Stomach (tissue), 9 donors: ENCODE results near the gene RPL7A. TPM values are rescaled to one million over a fixed set of nuclear protein-coding genes. Genes with fewer than 3 reads are reported as not detected.
A peak's percentile ranks its signal among the peaks of the same experiment; 100 is the strongest.
"Not testable (repeated sequence)": the region's sequence is repeated elsewhere in the genome, so short reads cannot be mapped to it uniquely, and the experiment has no call there.

Source experiments
- DNase-seq, 2 donors: peaks; one replicate each; pipeline versions ENCODE4 v3.0.0 to v3.0.0-alpha.2; 2013 to 2019
- H3K27ac ChIP-seq, 5 donors: fragments of 200-600 bp in 4 of 5; sonication (generic) in 4 of 5; one replicate each; pipeline ENCODE4 v1.5.1; 2013 to 2019; ENCODE audit warnings: mild to moderate bottlenecking in 1 of 5, moderate library complexity in 1 of 5
- H3K27me3 ChIP-seq, 3 donors: fragments of 200-600 bp; sonication (generic); one replicate each; pipeline ENCODE4 v1.5.1; 2017 to 2019; ENCODE audit warnings: mixed run types in 1 of 3
- H3K36me3 ChIP-seq, 4 donors: fragments of 200-600 bp; sonication (generic); 1 replicate in 3 of 4; 2 replicates in 1 of 4; pipeline ENCODE4 v1.5.1; 2016 to 2019
- H3K4me1 ChIP-seq, 4 donors: fragments of 200-600 bp; sonication (generic); one replicate each; pipeline ENCODE4 v1.5.1; 2016 to 2019
- H3K4me3 ChIP-seq, 4 donors: fragments of 200-600 bp; sonication (generic) in 3 of 4; one replicate each; pipeline ENCODE4 v1.5.1; 2016 to 2019; ENCODE audit warnings: mild to moderate bottlenecking in 1 of 4
- H3K9me3 ChIP-seq, 4 donors: fragments of 200-600 bp; sonication (generic); one replicate each; pipeline ENCODE4 v1.5.1; 2016 to 2019
- EP300 ChIP-seq: sonication (generic); formaldehyde crosslinking; IDR thresholded peaks from one replicate; pipeline ENCODE4 v1.6.1; 2017; ENCODE audit warnings: antibody characterized with exemption
- POLR2A ChIP-seq, 4 donors: fragments of 450-650 bp; IDR thresholded peaks; one replicate each; pipeline ENCODE4 v1.6.1; 2016; ENCODE audit warnings: antibody characterized with exemption in 4 of 4, control low read depth in 2 of 4, mild to moderate bottlenecking in 1 of 4, moderate library complexity in 1 of 4
- POLR2AphosphoS5 ChIP-seq, 3 donors: sonication (generic); formaldehyde crosslinking; IDR thresholded peaks; one replicate each; pipeline ENCODE4 v1.6.1; 2016; ENCODE audit warnings: antibody characterized with exemption in 3 of 3
- WGBS, 5 donors: extraction: QIAGEN DNeasy Blood & Tissue Kit in 3 of 5; methylation state at CpG; one replicate each; pipeline versions ENCODE4 v1.1.5 to v1.1.7; 2013 to 2018; 5-methylcytosine and 5-hydroxymethylcytosine counted together
- intact Hi-C: fragments of 100-400 bp; cut with DNase I; formaldehyde crosslinking; loops from one replicate; pipeline ENCODE4 v1.15.1; 2023; ENCODE audit warnings: low total_unique reads
- polyA plus RNA-seq, 3 donors: library from polyadenylated mRNA; stranded (reverse); fragments of 200-250 nt; gene quantifications; one replicate each; pipeline ENCODE4 v1.2.3, GENCODE V29; 2013
- total RNA-seq, 5 donors: library from RNA; depleted of rRNA; stranded (reverse); fragments of >200 nt; gene quantifications; one replicate each; pipeline versions ENCODE4 v1.1.0 to v1.2.3, GENCODE V29; 2014 to 2016
- TF ChIP-seq, protein P1 (sequence below), 7 experiments: fragments of 450-650 bp in 4 of 7; fragments of 200-600 bp in 3 of 7; sonication (generic) in 3 of 7; IDR thresholded peaks; one replicate each; pipeline ENCODE4 v1.5.1; 2016 to 2019; ENCODE audit warnings: antibody characterized with exemption in 7 of 7, control low read depth in 2 of 7, mild to moderate bottlenecking in 1 of 7
- donor health status: healthy with polysubstance abuse.
- donor health status: Bipolar disorder and iron deficiency.
- donor health status: healthy.

The RPL7A gene
- total and polyA plus RNA-seq, 8 donors = 809 to 4,243 (median 1,432) TPM

DNA sequence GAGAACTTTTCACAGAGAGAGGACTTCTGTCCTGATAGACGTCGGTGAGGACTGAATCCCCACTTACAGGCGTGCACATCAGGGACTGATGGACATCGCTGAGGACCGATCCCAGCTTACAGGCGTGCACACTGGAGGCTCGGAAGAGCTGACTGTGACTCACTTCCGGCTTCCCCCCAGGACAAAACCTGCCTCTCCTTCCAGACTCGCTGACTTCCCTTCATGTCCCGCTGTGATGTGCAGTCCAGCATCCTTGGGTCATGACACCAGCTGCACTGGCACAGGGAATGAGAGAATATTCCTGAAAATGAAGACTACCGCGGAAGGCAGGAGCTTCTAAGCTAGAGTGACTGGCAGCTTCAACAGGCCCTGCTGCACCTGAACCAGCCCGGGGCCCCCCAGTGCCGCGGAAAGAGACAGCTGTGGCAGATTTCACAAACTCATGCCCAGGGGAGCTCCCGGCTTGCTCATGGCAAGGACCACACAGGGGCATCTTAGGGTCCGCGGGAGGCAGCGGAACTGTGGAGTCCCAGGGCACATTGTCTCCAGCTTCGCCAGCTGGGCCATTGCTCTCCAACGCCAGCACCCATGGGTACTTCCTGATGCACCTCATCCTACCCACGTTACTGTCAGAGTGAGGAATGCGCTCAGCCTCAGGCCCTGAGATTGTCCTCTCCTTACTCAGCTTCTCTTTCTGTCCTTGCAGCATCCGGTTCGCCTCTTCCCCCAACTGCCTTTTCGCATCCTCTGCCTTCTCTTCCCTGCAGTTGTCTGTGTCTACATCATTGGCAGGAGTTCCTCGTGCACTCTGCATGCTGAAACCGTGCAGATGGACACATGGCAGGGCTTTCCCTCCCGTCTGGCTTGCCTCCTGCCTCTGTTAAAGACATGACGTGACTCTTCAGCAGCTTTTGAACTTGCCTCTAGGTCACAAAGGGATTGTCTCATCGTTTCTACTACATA lies 41.5 kb upstream of the RPL7A start:
- Histone ChIP-seq H3K36me3 (no peaks in the 10 kb centered on the region), H3K4me1 (no peaks in the 10 kb centered on the region), H3K9me3 (no peaks in the 10 kb centered on the region), H3K4me3 (no peak overlapping the region), H3K27ac (no peak overlapping the region), H3K27me3 (peaks cover 0 to 42% (median 0%) of the 10 kb centered on the region in 3 donors)
- TF ChIP-seq EP300 (no peak), POLR2A (IDR thresholded peaks at IDR 0.05) (no peak), POLR2AphosphoS5 (IDR thresholded peaks at IDR 0.05) (no peak)
- TF ChIP-seq, protein P1, sequence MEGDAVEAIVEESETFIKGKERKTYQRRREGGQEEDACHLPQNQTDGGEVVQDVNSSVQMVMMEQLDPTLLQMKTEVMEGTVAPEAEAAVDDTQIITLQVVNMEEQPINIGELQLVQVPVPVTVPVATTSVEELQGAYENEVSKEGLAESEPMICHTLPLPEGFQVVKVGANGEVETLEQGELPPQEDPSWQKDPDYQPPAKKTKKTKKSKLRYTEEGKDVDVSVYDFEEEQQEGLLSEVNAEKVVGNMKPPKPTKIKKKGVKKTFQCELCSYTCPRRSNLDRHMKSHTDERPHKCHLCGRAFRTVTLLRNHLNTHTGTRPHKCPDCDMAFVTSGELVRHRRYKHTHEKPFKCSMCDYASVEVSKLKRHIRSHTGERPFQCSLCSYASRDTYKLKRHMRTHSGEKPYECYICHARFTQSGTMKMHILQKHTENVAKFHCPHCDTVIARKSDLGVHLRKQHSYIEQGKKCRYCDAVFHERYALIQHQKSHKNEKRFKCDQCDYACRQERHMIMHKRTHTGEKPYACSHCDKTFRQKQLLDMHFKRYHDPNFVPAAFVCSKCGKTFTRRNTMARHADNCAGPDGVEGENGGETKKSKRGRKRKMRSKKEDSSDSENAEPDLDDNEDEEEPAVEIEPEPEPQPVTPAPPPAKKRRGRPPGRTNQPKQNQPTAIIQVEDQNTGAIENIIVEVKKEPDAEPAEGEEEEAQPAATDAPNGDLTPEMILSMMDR (IDR thresholded peaks at IDR 0.05) = no peak
- WGBS, 5 donors = 71 to 79% (median 78%) methylated on average over 29 to 31 of the region's 31 CpGs
- intact Hi-C loops = no loop called here
- DNase-seq = peak in 1 of 2 donors; percentile 31

DNA sequence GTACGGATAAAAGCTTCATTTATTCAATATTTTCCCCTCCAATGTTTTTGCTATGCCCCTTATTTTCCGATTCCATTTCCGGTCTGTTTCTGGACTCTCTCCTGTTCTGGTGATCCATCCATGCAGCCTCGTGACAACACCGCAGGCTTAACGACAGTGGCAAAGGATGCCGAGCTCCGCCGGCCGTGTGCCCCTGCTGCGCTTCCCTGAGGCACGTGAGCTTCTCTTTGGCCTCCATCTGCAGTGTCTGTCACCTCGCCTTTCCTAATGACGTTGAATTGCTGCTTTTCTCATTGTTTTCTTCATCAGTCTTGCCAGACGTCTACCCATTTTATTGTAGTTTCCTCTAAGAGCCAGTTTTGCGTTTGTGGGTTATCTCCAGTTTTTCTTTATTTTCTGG lies 40.7 kb upstream of the RPL7A start:
- TF ChIP-seq, protein P1 (IDR thresholded peaks at IDR 0.05) = no peak
- TF ChIP-seq POLR2A (IDR thresholded peaks at IDR 0.05) (no peak), EP300 (no peak), POLR2AphosphoS5 (IDR thresholded peaks at IDR 0.05) (no peak)
- peaks cover 0 to 42% (median 0%) of the 10 kb centered on the region in 3 donors for H3K27me3 ChIP-seq
- no peaks in the 10 kb centered on the region for H3K36me3 ChIP-seq
- H3K9me3 ChIP-seq = no peaks in the 10 kb centered on the region
- 72 to 80% (median 76%) methylated on average over 16 of the region's 16 CpGs for WGBS, 5 donors
- no peaks in the 10 kb centered on the region for H3K4me1 ChIP-seq
- H3K4me3 ChIP-seq = no peak overlapping the region
- intact Hi-C loops = no loop called here
- no peak for DNase-seq
- H3K27ac ChIP-seq = no peak overlapping the region

DNA sequence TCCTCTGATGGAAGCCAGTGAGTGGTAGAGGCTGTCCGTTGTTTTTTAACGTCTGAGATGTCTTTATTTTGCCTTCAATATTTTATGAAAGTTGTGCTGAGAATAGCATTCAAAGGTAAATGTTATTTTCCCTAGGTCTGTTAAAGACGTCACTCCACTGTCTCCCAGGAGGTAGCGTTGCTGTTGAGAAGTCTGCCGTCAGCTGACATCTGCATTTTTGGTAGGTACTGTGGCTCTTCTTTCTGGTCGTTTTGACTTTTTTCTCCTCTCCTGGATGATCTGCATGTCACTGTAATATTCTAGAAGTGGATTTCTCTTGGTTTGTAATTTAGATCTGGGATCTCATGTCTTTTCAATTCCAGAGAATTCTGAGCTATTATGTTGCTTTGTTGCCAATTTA lies 38.4 kb upstream of the RPL7A start:
- Histone ChIP-seq H3K9me3 (no peaks in the 10 kb centered on the region), H3K4me3 (no peak overlapping the region), H3K27me3 (peaks cover 0 to 28% (median 0%) of the 10 kb centered on the region in 3 donors), H3K36me3 (no peaks in the 10 kb centered on the region), H3K4me1 (no peaks in the 10 kb centered on the region), H3K27ac (no peak overlapping the region)
- WGBS, 5 donors = 74 to 84% (median 82%) methylated on average over 6 of the region's 6 CpGs
- TF ChIP-seq POLR2AphosphoS5 (IDR thresholded peaks at IDR 0.05) (no peak), POLR2A (IDR thresholded peaks at IDR 0.05) (no peak), EP300 (no peak)
- TF ChIP-seq, protein P1 (IDR thresholded peaks at IDR 0.05) = no peak
- DNase-seq = no peak
- intact Hi-C loops = no loop called here

DNA sequence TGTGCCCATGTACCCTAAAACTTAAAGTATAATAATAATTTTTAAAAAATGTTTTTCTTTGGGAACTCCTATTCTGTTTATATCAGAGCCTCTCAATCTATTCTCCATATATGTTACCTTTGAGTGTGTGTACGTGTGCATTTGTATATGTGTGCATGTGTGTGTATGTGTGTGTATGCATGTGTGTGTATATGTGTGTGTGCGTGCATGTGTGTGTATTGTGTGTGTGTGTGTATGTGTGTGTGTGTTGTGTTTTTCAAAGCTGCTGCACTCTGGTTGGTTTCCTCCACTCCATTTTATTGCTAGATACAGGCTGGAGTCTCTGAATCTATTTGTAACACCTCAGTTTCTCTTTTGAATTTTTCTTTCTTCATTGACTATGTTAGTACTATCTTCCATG lies 32.0 kb upstream of the RPL7A start:
- Histone ChIP-seq H3K27ac (no peak overlapping the region), H3K4me3 (no peak overlapping the region), H3K9me3 (no peaks in the 10 kb centered on the region), H3K4me1 (no peaks in the 10 kb centered on the region), H3K36me3 (no peaks in the 10 kb centered on the region), H3K27me3 (no peaks in the 10 kb centered on the region)
- intact Hi-C loops = no loop called here
- TF ChIP-seq POLR2AphosphoS5 (IDR thresholded peaks at IDR 0.05) (no peak), POLR2A (IDR thresholded peaks at IDR 0.05) (no peak), EP300 (no peak)
- TF ChIP-seq, protein P1 (IDR thresholded peaks at IDR 0.05) = no peak
- no peak for DNase-seq
- WGBS, 5 donors = 61 to 86% (median 76%) methylated on average over 2 of the region's 2 CpGs

DNA sequence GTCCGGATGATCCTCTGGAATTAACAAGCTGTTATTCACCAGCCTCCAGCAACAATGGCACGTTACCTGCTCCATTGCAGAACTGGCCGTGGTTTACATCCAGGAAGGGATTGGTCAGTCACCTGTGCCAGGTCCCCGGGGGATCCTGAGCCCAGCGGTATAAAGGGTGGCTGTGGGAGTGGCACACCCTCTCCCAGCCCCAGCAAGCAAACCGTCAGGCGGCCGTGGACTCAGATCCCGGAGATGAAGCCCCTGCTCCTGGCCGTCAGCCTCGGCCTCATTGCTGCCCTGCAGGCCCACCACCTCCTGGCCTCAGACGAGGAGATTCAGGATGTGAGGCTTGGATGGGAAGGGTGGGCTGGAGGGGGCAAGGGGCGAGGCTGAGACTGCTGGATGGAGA lies 30.5 kb upstream of the RPL7A start:
- H3K27ac ChIP-seq, H3K36me3 ChIP-seq, DNase-seq, H3K9me3 ChIP-seq, H3K4me1 ChIP-seq, H3K27me3 ChIP-seq, H3K4me3 ChIP-seq, intact Hi-C loops: not testable (repeated sequence)
- WGBS, 5 donors = 70 to 100% (median 78%) methylated on average over 1 to 13 of the region's 13 CpGs
